OCI-LY3 (cell line): ENCODE data around the gene IL4R.

ENCODE experiments used
- EZH2phosphoT487 ChIP-seq: fragments of 200-600 bp; shearing (Covaris generic); IDR thresholded peaks from 2 replicates; pipeline ENCODE4 v1.6.1; 2018; ENCODE audit warnings: antibody characterized with exemption, mixed run types, low read depth
- TF ChIP-seq, protein P1 (sequence below): fragments of 200-600, 300-600 bp; sonication (generic); IDR thresholded peaks from 2 replicates; pipeline ENCODE4 v1.5.1; 2014; ENCODE audit warnings: antibody characterized with exemption, low read length, low read depth

DNA sequence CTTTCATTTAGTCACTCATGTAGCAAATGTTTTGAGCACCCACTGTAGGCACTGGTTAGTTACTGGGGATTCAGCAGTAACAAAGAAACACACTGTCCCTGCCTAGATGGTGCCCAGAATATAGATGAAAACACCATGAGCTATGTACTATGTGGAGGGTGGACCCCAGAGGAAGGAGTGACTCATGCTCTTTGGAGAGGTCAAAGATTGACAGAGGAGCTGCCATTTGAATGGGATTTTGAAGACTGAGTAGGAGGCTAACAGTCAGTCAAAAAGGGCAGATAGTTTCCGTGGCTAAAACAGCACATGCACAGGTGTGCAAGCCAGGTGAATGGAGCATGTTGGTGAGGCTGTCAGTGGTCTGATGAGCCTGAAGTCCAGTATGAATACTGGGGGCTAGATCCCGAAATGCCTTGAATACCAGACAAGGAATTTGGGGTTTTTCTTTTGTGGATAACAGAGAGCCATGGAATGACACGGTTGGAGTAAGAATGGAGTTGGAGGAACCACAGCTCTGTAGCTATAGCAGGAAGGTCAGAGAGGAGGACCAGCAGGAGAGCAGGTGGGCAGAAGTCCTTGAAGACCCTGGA is 94.3 kb downstream of the IL4R start:
- TF ChIP-seq, protein P1, sequence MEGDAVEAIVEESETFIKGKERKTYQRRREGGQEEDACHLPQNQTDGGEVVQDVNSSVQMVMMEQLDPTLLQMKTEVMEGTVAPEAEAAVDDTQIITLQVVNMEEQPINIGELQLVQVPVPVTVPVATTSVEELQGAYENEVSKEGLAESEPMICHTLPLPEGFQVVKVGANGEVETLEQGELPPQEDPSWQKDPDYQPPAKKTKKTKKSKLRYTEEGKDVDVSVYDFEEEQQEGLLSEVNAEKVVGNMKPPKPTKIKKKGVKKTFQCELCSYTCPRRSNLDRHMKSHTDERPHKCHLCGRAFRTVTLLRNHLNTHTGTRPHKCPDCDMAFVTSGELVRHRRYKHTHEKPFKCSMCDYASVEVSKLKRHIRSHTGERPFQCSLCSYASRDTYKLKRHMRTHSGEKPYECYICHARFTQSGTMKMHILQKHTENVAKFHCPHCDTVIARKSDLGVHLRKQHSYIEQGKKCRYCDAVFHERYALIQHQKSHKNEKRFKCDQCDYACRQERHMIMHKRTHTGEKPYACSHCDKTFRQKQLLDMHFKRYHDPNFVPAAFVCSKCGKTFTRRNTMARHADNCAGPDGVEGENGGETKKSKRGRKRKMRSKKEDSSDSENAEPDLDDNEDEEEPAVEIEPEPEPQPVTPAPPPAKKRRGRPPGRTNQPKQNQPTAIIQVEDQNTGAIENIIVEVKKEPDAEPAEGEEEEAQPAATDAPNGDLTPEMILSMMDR: no peak
- no peak for TF ChIP-seq EZH2phosphoT487
